ENCODE data around the gene FAM81B.

- TF ChIP-seq CTCF (IDR thresholded peaks at IDR 0.05) (no peak), POLR2AphosphoS5 (IDR thresholded peaks at IDR 0.05) (no peak)
These were observed 43.6 kb upstream of the FAM81B start for GRCh38 chr5:95347506-95348120.

Data from esophagus muscularis mucosa (tissue), 3 donors.